Ovary (tissue), 3 donors: ENCODE measurements around the gene RPN1.

Experiments used
- EP300 ChIP-seq: sonication (generic); formaldehyde crosslinking; IDR thresholded peaks from one replicate; pipeline ENCODE4 v1.6.1; 2017; ENCODE audit warnings: antibody characterized with exemption
- POLR2A ChIP-seq: fragments of 450-650 bp; IDR thresholded peaks from one replicate; pipeline ENCODE4 v1.6.1; 2017; ENCODE audit warnings: antibody characterized with exemption, mild to moderate bottlenecking, moderate library complexity
- TF ChIP-seq, protein P1 (sequence below), 3 donors: fragments of 450-650 bp in 2 of 3; fragments of 200-600 bp in 1 of 3; IDR thresholded peaks; one replicate each; pipeline versions ENCODE4 v1.5.1 to v1.8.0; 2016 to 2022; ENCODE audit warnings: antibody characterized with exemption in 3 of 3, mild to moderate bottlenecking in 1 of 3
- donor health status: DM: no; HTN: no; CAD: no.

DNA sequence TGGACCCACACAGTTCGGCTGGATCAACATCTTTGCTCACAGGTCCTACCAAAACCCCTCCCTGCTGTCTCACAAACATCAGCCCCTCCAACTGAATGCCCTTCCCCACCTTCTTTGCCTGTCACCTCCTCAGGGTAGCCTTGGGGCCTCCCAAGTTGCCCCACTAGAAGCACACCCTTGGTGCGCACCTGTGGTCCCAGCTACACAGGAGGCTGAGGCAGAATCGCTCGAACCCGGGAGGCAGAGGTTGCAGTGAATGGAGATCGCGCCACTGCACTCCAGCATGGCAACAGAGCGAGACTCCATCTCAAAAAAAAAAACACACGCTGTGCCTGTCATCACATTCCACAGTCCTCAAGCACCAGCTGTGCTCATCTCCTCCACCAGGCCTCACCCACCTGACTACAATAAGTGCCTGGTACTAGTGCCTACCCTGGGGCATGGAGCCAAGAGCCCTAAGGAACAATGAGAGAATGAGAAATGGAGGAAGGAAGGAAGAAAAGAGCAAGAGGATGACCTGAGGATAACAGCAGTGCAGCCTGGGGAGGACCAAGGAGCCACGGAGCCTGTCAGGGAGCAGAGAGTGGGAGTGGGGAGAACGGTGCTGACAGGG, 26.0 kb downstream of the RPN1 start:
- no peak for TF ChIP-seq POLR2A
- TF ChIP-seq, protein P1, sequence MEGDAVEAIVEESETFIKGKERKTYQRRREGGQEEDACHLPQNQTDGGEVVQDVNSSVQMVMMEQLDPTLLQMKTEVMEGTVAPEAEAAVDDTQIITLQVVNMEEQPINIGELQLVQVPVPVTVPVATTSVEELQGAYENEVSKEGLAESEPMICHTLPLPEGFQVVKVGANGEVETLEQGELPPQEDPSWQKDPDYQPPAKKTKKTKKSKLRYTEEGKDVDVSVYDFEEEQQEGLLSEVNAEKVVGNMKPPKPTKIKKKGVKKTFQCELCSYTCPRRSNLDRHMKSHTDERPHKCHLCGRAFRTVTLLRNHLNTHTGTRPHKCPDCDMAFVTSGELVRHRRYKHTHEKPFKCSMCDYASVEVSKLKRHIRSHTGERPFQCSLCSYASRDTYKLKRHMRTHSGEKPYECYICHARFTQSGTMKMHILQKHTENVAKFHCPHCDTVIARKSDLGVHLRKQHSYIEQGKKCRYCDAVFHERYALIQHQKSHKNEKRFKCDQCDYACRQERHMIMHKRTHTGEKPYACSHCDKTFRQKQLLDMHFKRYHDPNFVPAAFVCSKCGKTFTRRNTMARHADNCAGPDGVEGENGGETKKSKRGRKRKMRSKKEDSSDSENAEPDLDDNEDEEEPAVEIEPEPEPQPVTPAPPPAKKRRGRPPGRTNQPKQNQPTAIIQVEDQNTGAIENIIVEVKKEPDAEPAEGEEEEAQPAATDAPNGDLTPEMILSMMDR (IDR thresholded peaks at IDR 0.05): no peak
- TF ChIP-seq EP300: no peak
